ENCODE measurements around the gene STAG1.
"Not testable (repeated sequence)": the region's sequence is repeated elsewhere in the genome, so short reads cannot be mapped to it uniquely, and the experiment has no call there.

The STAG1 gene

DNA sequence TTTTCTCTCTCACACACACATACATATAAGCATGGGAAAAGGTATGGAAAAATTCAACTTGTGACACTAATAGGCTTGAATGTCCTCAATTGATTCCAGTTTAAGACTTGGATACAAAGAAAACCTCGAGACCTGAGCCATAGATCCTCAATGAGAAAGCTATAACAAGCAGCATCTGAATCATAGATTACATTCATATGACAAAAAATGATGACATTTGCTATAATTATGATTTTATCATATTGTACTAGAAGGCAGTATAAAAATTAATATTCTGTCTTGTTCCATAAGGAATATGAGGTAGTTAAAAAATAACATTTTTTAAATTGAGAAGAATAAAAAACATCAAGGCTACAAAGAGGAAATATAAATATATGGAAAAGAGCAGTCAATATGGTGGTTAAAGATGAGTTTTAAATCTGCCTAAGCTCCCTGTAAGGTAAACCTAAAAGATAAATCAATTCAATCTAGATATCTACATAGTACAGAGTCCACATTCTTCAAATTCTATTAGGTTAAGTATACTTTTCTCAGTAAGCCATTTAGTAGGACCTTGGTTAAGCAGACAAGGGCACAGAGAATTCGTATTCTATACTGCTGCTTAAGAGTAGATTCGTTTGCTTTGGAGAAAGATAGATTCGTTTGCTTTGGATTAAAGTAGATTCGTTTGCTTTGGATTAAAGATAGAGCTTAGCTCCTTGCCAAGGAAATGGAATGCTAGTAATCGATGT, 175.7 kb downstream of the STAG1 start:
- no peak for DNase-seq

DNA sequence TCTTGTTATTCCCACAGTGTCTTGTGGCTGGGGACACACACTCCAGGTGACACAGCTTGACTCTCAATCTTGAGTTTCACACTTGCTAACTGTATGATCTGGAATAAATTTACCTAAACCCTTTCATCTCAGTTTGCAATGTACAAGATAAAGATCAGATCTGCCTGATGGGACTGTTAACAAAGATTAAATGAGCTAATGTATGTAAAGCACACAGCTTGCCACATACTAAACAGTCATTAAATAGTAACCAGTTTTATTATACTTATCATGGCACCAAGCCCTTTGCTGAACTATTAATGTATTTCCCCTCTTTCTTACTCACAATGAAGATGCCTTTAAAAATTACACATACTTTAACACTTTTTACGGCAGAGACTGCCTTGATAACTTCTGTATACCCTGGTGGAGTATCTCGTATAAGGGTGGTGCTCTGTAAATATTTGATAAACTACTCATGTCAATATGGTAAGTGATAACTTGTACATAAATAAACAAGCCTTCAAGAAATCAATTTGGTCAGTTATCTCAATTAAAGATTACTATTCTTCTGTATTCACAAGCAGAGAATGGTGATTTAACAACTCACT, 184.5 kb downstream of the STAG1 start:
- DNase-seq: no peak

- DNase-seq: not testable (repeated sequence)
Observed at GRCh38 chr3:136564962-136565361, 187.2 kb downstream of the STAG1 start.

DNA sequence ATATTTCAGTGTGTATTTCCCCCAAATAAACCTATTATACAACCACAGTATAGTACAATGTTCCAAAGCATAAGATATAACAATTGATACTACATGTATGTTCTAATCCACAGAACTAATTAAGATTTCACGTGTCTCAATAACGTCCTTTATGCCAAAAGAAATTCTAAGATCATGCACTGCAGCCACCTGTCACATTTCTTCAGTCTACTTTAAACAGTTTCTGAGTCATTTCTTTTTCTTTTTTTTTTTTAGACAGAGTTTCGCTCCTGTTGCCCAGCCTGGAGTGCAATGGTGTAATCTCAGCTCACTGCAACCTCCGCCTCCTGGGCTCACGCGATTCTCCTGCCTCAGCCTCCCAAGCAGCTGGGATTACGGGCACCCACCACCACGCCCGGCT, 190.2 kb downstream of the STAG1 start:
- no peak for DNase-seq

- no peak for DNase-seq
Observed at GRCh38 chr3:136559896-136560295, 192.3 kb downstream of the STAG1 start.

DNA sequence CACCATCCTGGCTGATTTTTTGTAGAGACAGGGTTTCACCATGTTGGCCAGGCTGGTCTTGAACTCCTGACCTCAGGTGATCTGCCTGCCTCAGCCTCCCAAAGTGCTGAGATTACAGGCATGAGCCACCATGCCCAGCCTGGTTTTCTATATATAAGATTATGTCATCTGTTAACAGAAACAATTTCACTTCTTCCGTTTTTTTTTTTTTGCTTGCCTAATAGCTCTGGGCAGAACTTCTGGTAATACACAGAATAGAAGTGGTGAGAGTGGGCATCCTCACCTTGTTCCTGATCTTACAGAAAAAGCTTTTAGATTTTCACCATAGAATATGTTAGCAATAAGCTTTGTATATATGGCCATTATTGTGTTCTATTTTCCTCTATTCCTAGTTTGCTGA, 202.7 kb downstream of the STAG1 start:
- not testable (repeated sequence) for DNase-seq

- no peak for DNase-seq
Observed at GRCh38 chr3:136547293-136547692, 204.9 kb downstream of the STAG1 start.

DNA sequence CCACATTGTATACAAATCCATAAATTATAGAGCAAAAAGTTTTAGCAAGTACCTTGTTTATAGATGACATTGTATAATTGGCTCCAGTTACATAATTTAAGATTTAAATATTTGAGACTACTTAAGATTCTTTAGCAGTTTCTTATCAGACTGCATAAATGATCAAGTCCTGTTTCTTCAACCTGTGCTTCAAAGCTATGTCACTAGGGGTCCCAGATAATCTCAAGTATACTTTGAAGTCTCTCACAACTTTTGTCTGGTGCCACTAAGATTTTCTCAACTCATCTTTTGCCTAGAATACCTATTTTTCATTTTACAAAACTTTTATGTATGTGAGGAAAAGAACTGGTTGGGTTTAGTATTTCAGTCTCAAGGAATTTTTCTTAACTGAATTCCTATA, 205.5 kb downstream of the STAG1 start:
- no peak for DNase-seq

DNA sequence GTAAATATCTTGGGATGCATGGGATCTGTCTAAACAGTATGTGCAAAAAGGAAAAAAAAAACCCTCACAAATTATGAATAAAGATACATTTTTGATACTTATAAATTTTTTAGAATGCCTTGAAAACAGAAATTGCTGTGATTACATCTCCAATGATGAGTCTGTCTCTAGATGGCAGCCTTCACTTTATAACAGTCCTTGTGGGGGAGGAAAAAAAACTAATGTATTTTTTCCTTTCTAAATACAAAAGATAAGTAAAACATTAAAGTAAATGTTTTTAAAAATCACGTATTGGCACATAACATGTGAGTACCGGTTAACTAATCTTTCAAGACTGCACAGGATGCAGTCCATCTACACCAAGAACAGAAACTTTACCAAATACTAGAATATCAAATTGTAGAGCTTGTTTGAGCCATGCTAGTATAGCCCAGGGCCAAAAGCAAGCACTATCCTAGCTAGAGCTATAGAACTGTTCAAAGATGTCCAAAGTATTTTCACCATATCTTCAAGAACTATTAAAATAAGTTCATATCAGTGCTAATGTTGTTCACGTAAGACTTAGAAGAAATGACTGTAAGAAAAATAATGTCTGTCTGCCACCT, 206.4 kb downstream of the STAG1 start:
- DNase-seq: no peak

- DNase-seq: no peak
Observed at GRCh38 chr3:136544532-136544931, 207.6 kb downstream of the STAG1 start.

DNA sequence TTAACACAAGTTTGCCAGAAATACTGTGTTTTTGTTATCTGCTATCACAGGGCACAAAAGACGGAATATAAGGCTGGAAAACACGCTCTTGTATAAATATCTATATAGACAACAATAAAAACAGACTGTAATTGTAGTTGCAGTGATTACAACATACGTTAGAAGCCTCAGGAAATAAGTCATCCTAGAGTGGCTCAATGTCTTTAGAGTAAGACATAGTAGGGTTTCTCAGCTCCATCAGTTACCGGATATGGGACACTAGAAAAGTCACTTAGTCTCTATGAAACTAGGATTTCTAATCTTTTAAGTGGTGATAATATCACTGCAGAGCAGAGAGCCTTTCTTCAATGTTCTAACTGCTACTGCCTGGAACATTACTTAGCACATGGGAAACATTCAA, 208.8 kb downstream of the STAG1 start:
- no peak for DNase-seq

DNA sequence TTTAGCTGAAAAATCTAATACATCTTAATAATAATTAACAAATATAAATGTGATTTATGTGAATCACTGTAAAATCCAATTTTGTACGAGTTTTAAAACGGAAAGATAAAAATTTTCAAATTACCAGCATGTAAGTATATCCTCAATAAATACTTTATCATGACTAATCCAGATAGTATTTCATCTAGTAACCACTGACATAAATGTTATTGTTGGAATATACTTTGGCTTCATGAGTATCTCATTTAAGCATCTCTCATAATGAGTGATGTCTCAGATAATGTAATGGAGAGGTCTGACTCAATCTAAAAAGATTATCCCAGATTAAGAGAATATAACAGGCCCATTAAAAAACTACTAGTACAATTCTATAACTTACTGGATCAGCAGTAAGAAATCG, 216.3 kb downstream of the STAG1 start:
- DNase-seq: no peak

DNA sequence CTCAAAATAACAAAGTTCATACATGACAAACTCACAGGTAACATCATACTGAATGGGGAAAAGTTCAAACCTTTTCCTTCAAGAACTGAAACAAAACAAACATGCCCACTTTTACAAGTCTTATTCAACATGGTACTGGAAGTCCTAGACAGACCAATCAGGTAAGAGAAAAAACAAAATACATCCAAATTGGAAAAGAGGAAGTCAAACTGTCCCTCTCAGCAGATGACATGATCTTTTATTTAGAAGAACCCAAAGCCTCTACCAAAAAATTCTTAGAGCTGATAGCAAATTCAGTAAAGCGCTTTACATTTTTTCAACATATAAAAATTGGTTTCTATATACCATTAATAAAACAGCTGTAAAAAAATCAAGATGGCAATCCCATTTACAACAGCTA, 219.4 kb downstream of the STAG1 start:
- DNase-seq: no peak

DNA sequence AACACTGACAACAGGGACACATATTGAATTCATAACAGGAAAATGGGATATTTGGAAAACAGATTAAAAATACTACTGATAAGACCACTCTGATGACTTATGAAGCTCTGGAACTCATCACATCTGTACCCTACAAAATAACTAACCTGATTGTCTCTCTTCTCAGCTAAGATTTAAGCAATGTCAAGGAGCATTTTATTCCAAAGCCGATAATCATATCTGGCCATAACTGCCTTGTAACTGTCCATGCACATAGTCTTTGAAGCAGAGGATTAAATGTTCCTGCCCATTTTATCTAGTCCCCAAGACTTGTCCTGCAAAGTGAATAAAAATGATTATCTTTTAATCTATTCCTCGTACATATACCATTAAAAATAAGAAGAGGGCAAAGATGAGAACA, 234.1 kb downstream of the STAG1 start:
- DNase-seq: no peak

DNA sequence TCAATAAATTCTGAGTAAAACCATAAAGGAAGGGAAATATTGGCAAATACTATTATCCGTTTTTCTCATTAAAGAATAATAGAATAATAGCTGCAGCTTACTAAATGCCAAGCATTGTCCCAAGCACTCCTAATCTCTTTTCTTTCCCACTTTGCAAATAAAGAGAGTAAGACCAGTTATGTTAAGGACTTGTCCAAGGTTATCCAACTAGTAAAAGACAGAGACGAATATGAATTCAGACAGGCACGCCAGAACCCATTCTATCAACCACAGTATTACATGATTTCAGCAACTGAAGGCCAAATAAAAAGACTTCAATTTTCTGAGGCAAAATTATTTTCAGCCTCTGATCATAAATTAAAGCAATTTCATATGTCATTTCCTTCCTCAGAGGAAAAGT, 235.5 kb downstream of the STAG1 start:
- DNase-seq: no peak

GRCh38 chr3:136516095-136516494, 236.1 kb downstream of the STAG1 start:
- no peak for DNase-seq

- not testable (repeated sequence) for DNase-seq
Observed at GRCh38 chr3:136514533-136514932, 237.6 kb downstream of the STAG1 start.

- DNase-seq: no peak
Observed at GRCh38 chr3:136513367-136513766, 238.8 kb downstream of the STAG1 start.

- DNase-seq: no peak
Observed at GRCh38 chr3:136512381-136512780, 239.8 kb downstream of the STAG1 start.

- DNase-seq: no peak
Observed at GRCh38 chr3:136505676-136506075, 246.5 kb downstream of the STAG1 start.

- no peak for DNase-seq
Observed at GRCh38 chr3:136503056-136503455, 249.1 kb downstream of the STAG1 start.

- no peak for DNase-seq
Observed at GRCh38 chr3:136498919-136499447, 253.2 kb downstream of the STAG1 start.

DNA sequence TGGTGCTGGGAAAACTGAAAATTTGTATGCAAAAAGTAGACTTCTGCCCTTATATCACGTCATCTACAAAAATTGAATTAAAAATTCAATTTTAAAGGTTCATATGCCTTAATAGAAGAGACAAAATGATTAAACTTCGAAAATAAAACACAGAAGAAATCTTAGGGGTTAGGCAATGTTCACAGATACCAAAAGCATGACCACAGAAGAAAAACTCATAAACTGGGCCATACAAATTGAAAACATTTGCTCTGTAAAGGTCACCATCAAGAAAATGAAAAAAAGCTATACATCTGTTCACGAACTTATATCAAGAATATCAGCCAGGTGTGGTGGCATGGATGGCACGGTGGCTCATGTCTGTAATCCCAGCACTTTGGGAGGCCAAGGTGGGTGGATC, 257.0 kb downstream of the STAG1 start:
- no peak for DNase-seq

Data from NCI-H510A (cell line).